Hepatic stellate cell (primary cell): ENCODE results near the gene LYRM4.
A peak's percentile ranks its signal among the peaks of the same experiment; 100 is the strongest.

ENCODE experiments used
- DNase-seq: peaks from one replicate; pipeline ENCODE4 v3.0.0; 2011; ENCODE audit warnings: low spot score

Gene LYRM4

GRCh38 chr6:5098501-5099270 lies 162.1 kb downstream of the LYRM4 start:
- no peak for DNase-seq

GRCh38 chr6:5096482-5096881 lies 164.3 kb downstream of the LYRM4 start:
- DNase-seq: no peak

GRCh38 chr6:5095236-5095635 lies 165.5 kb downstream of the LYRM4 start:
- peak; percentile 58 for DNase-seq

GRCh38 chr6:5094327-5094726 lies 166.4 kb downstream of the LYRM4 start:
- peak; percentile 89 for DNase-seq

DNA sequence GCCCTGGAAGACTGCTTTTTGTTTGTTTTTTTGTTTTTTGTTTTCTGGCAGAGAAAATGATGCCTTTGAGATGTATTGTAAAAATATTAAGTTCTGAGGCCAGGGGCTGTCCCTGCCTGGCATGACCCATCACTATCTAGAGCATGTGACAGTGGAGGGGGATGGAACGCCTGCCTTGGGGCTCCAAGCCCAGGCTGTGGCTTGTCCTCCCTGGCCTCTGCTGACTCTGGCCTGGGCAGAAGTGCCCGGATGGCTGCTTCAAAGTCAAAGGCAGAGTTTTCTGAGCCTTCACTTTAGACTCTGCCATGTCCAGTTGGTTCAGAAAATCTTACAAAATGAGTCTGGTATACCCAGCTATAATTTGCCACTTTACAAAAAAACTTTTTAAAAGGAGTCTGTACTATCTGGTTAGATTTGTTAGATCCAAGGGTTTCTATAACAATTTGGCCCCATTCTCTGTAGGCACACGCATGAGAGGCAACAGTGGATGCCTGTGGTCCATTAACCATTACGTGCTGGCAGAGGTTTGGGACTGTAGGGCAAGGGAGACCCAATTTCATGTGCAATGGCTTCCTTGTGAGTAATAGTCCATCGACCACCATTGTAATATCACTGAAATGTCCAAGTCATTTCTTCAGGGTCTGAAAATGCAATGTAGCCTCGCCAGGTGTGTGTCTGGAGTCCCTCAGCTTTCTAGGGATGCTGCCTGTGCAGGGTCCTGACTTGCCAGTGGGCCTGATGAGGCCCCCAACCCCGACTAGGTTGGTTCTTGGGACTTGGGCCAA lies 167.3 kb downstream of the LYRM4 start:
- DNase-seq: no peak

DNA sequence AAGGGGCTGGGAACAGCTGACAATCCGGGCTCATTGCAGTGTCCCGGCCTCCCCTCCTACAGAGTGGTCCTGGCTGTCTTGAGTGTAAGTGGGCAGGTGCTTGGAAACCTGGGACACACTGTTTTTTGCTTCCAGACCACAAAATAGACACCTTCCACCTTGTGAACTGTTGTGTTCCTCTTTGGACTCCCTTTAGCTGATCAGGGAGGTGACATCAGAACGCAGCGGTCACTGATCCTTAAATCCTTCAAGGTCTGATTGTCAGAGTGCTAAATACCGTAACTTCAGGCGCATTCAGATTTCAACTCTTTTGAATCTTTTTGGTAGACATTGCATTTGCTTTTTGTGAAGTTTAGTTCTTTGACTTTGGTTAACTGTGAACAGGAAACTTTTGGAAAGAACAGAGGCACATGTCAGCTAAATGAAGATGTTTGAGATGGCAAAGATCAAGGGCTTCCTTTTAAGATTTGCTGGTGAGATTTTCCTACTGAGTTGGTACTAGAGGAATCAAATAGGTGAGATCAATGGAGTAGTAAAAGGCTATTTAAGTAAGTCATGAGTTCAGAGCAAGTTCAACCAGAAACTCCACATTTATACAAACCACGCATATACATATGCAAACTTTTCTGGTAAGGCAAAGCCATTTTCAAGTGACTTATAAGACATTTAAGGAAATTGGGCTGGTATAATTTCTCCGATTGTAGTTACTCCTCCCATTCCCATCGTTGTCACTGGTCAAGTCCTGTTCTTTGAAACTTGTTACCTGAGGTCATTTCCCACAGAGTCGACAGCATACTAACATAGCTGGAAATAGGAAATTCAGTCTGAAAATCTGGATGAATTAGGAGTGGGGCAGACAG lies 169.3 kb downstream of the LYRM4 start:
- no peak for DNase-seq

DNA sequence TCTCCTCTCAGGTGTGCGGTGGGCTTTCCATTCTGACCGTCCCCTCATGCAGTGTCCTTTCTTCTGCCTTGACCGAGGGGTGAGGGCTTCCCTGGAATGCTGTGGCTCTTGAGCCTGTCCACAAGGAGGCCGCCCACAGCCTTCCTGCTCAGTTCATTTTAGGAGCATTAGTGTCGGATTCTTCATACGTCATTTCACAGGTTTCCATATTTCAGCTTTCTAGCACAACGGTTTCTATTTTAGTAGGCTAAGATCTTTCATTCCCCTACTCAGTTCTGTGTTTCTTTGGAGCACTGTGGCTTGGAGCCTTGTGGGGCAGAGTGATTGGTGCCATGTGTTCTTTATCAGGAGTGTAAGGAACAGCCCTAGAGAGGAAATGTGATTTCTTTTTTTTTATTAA lies 170.1 kb downstream of the LYRM4 start:
- DNase-seq: no peak

- DNase-seq: no peak
Measured at GRCh38 chr6:5089481-5090438, 171.0 kb downstream of the LYRM4 start.

- no peak for DNase-seq
Measured at GRCh38 chr6:5088780-5089179, 172.0 kb downstream of the LYRM4 start.

- no peak for DNase-seq
Measured at GRCh38 chr6:5087389-5087788, 173.4 kb downstream of the LYRM4 start.

DNA sequence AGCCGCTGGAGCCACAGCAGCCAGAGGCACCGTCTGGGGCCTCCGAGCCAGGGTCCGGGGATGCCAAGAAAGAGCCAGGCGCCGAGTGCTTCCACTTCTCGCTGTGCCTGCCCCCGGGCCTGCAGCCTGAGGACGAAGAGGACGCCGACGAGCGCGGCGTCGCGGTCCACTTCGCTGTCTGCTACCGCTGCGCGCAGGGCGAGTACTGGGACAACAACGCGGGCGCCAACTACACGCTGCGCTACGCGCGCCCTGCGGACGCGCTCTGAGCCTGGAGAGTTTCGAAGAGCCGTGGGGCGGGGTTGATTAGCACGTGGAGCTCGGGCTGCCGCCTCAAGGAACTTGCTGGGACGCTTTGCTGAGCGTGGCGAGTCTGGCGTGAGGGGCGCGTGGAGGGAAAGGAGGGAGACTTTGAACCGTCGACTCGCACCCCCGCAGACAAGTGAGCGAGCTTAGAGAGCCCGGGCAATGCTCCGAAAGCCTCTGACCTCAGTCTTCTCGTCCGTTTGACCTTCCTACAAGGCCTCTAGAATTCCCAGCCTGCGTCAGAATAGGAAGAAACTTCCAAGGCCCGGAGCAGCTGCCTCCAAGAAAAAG lies 174.4 kb downstream of the LYRM4 start:
- DNase-seq: no peak

- peak; percentile 50 for DNase-seq
Measured at GRCh38 chr6:5085648-5086293, 175.0 kb downstream of the LYRM4 start.

- DNase-seq: peak; percentile 64
Measured at GRCh38 chr6:5084781-5085647, 175.7 kb downstream of the LYRM4 start, which contains the start of gene PPP1R3G. PPP1R3G (plus strand) TSS chr6:5085341; CDS start chr6:5085486, 145 bp downstream.

- DNase-seq: peak; percentile 20
Measured at GRCh38 chr6:5084360-5084780, 176.4 kb downstream of the LYRM4 start.

GRCh38 chr6:5083813-5084359 lies 176.9 kb downstream of the LYRM4 start:
- no peak for DNase-seq

DNA sequence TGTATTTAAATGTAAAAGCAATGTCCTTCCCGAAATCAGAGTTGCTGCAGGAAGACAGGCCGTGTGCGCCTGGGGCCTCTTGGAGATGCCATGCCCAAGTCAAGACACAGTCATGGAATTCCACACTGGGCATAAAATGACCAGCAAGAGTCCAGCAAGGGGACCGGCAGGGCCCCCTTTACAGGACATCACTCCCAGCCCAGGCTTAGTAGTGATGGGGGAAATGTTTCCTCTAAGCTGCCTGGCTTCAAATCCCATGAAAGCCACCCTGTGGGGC lies 177.5 kb downstream of the LYRM4 start:
- DNase-seq: no peak

DNA sequence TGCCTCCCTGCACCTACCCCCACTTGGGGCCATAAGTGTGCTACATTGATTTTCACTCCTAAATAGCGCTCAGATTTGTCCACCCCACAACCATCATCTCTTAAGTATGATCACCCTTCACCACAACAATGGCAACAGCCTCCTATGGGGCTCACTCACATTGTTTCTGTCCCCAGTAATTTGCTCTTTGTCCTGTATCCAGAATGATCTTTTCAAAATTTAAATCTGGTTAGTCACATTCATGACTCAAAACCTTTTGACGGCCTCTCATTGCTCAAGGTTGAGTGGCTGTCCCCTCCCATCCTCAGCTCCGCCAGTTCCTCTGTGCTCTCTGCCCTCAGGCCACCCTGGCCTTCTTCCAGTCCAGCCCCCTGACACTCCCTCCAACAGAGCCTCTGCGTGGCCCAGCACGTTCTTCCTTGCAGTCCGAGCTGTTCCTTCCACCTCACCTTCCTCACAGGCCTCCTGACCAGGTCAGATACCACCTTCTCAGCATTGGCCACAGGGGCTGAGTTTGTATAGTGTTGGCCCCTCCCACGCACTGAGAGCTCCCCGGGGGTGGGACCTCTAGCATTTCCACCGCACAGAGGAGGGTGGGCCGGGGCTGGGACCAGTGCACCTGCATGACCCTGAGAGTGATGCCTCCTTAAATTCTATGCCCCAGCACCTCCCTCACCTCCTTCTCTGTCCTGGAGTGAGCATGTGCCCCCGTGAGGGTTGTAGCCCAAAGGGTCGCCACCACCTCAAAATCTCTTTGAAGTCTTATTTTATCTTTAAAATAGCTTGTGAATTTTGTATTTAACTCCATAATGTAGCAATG lies 178.1 kb downstream of the LYRM4 start:
- peak; percentile 84 for DNase-seq

DNA sequence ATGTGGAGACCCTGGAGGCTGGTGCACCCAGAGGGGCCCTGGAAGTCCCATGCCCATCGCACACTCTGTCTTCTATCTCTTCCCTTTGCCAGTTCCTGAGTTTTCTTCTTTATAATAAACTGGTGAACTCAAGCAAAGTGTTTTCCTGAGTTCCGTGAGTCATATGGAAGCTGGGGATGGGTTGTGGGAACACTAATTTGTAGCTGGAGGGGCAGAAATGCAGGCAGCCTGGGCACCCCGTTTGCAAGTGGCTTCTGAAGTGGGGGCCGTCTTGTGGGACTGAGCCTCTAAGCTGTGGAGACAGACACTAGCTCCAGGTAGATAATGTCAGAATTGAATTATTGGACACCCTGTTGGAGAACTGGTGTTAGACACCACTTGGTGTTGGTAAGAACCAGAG lies 178.8 kb downstream of the LYRM4 start:
- peak; percentile 28 for DNase-seq
